ENCODE results near the gene GABRA4. TPM values are rescaled to one million over a fixed set of nuclear protein-coding genes. Genes with fewer than 3 reads are reported as not detected.

GABRA4 gene
- total RNA-seq = not detected

- peaks cover 6% of the 10 kb centered on the region for H3K4me1 Mint-ChIP-seq
- no peak for ATAC-seq (replicated peaks)
- H3K9me3 Mint-ChIP-seq = no peaks in the 10 kb centered on the region
- no peaks in the 10 kb centered on the region for H3K36me3 Mint-ChIP-seq (ENCODE audit: low read depth)
- peaks cover 47% of the 10 kb centered on the region for H3K27me3 Mint-ChIP-seq
- peak within 1 kb of the TSS; percentile 50 for H3K4me3 Mint-ChIP-seq
- H3K27ac Mint-ChIP-seq = no peak within 1 kb of the TSS
These were observed at the start of gene GABRA4 for GRCh38 chr4:46993075-46994006. GABRA4 (minus strand) TSS chr4:46993581; CDS start chr4:46993424, 157 bp downstream.

GRCh38 chr4:47040828-47041227, 47.4 kb upstream of the GABRA4 start:
- peaks cover 24% of the 10 kb centered on the region for H3K27me3 Mint-ChIP-seq
- no peak for ATAC-seq (replicated peaks)
- no peak overlapping the region for H3K27ac Mint-ChIP-seq
- no peaks in the 10 kb centered on the region for H3K4me1 Mint-ChIP-seq
- H3K4me3 Mint-ChIP-seq = no peak overlapping the region
- H3K36me3 Mint-ChIP-seq (ENCODE audit: low read depth) = no peaks in the 10 kb centered on the region
- H3K9me3 Mint-ChIP-seq = no peaks in the 10 kb centered on the region

GRCh38 chr4:47038263-47038662, 44.9 kb upstream of the GABRA4 start:
- H3K4me3 Mint-ChIP-seq = no peak overlapping the region
- H3K4me1 Mint-ChIP-seq = no peaks in the 10 kb centered on the region
- H3K27me3 Mint-ChIP-seq = peaks cover 21% of the 10 kb centered on the region
- no peaks in the 10 kb centered on the region for H3K36me3 Mint-ChIP-seq (ENCODE audit: low read depth)
- H3K9me3 Mint-ChIP-seq = no peaks in the 10 kb centered on the region
- H3K27ac Mint-ChIP-seq = no peak overlapping the region
- no peak for ATAC-seq (replicated peaks)

- Mint-ChIP-seq H3K4me3 (peak overlapping the region; percentile 70), H3K27ac (no peak overlapping the region), H3K4me1 (peaks cover 11% of the 10 kb centered on the region), H3K36me3 (ENCODE audit: low read depth) (no peaks in the 10 kb centered on the region), H3K9me3 (no peaks in the 10 kb centered on the region), H3K27me3 (peaks cover 45% of the 10 kb centered on the region)
- ATAC-seq (replicated peaks) = peak; percentile 77
These were observed 39.2 kb upstream of the GABRA4 start for GRCh38 chr4:47032405-47033106.

GRCh38 chr4:47031751-47032404, 38.5 kb upstream of the GABRA4 start:
- no peaks in the 10 kb centered on the region for H3K9me3 Mint-ChIP-seq
- H3K27ac Mint-ChIP-seq = no peak overlapping the region
- ATAC-seq (replicated peaks) = peak; percentile 45
- H3K27me3 Mint-ChIP-seq = peaks cover 45% of the 10 kb centered on the region
- H3K4me3 Mint-ChIP-seq = peak overlapping the region; percentile 70
- H3K36me3 Mint-ChIP-seq (ENCODE audit: low read depth) = no peaks in the 10 kb centered on the region
- H3K4me1 Mint-ChIP-seq = peaks cover 11% of the 10 kb centered on the region

GRCh38 chr4:47031011-47031678, 37.8 kb upstream of the GABRA4 start, which contains the start of gene GABRB1:
GABRB1 (plus strand) TSS chr4:47031567.
- Mint-ChIP-seq H3K4me3 (peak within 1 kb of the TSS; percentile 70), H3K4me1 (peaks cover 11% of the 10 kb centered on the region), H3K36me3 (ENCODE audit: low read depth) (no peaks in the 10 kb centered on the region), H3K9me3 (no peaks in the 10 kb centered on the region), H3K27me3 (peaks cover 45% of the 10 kb centered on the region), H3K27ac (no peak within 1 kb of the TSS)
- ATAC-seq (replicated peaks) = no peak

- Mint-ChIP-seq H3K4me1 (no peaks in the 10 kb centered on the region), H3K27me3 (peaks cover 3% of the 10 kb centered on the region), H3K9me3 (no peaks in the 10 kb centered on the region), H3K36me3 (ENCODE audit: low read depth) (no peaks in the 10 kb centered on the region), H3K4me3 (no peak overlapping the region), H3K27ac (no peak overlapping the region)
- peak; percentile 40 for ATAC-seq (replicated peaks)
These were observed 24.1 kb upstream of the GABRA4 start for GRCh38 chr4:47017494-47017893.

GRCh38 chr4:47017081-47017480, 23.7 kb upstream of the GABRA4 start:
- H3K9me3 Mint-ChIP-seq = no peaks in the 10 kb centered on the region
- H3K36me3 Mint-ChIP-seq (ENCODE audit: low read depth) = no peaks in the 10 kb centered on the region
- H3K4me3 Mint-ChIP-seq = no peak overlapping the region
- peaks cover 3% of the 10 kb centered on the region for H3K27me3 Mint-ChIP-seq
- no peak for ATAC-seq (replicated peaks)
- no peak overlapping the region for H3K27ac Mint-ChIP-seq
- H3K4me1 Mint-ChIP-seq = no peaks in the 10 kb centered on the region

- peaks cover 11% of the 10 kb centered on the region for H3K4me1 Mint-ChIP-seq
- H3K4me3 Mint-ChIP-seq = no peak overlapping the region
- no peaks in the 10 kb centered on the region for H3K36me3 Mint-ChIP-seq (ENCODE audit: low read depth)
- no peak overlapping the region for H3K27ac Mint-ChIP-seq
- H3K9me3 Mint-ChIP-seq = no peaks in the 10 kb centered on the region
- no peak for ATAC-seq (replicated peaks)
- H3K27me3 Mint-ChIP-seq = no peaks in the 10 kb centered on the region
These were observed 20.0 kb upstream of the GABRA4 start for GRCh38 chr4:47013373-47013772.

GRCh38 chr4:47012676-47013075, 19.3 kb upstream of the GABRA4 start:
- Mint-ChIP-seq H3K36me3 (ENCODE audit: low read depth) (no peaks in the 10 kb centered on the region), H3K4me3 (no peak overlapping the region), H3K27me3 (no peaks in the 10 kb centered on the region), H3K4me1 (peaks cover 11% of the 10 kb centered on the region), H3K27ac (no peak overlapping the region), H3K9me3 (no peaks in the 10 kb centered on the region)
- ATAC-seq (replicated peaks) = no peak

GRCh38 chr4:47010912-47011446, 17.6 kb upstream of the GABRA4 start:
- ATAC-seq (replicated peaks) = peak; percentile 73
- peak overlapping the region; percentile 63 for H3K4me3 Mint-ChIP-seq

GRCh38 chr4:47010347-47010911, 17.0 kb upstream of the GABRA4 start:
- peak overlapping the region; percentile 63 for H3K4me3 Mint-ChIP-seq
- H3K36me3 Mint-ChIP-seq (ENCODE audit: low read depth) = no peaks in the 10 kb centered on the region
- no peak for ATAC-seq (replicated peaks)

More at GRCh38 chr4:47010912-47011446, 17.6 kb upstream of the GABRA4 start:
- Mint-ChIP-seq H3K36me3 (ENCODE audit: low read depth) (no peaks in the 10 kb centered on the region), H3K27me3 (no peaks in the 10 kb centered on the region), H3K27ac (peak overlapping the region; percentile 84), H3K9me3 (no peaks in the 10 kb centered on the region), H3K4me1 (peaks cover 11% of the 10 kb centered on the region)

GRCh38 chr4:47002580-47002979, 9.2 kb upstream of the GABRA4 start:
- Mint-ChIP-seq H3K27me3 (peaks cover 10% of the 10 kb centered on the region), H3K4me1 (no peaks in the 10 kb centered on the region), H3K36me3 (ENCODE audit: low read depth) (no peaks in the 10 kb centered on the region), H3K4me3 (no peak overlapping the region), H3K9me3 (no peaks in the 10 kb centered on the region), H3K27ac (no peak overlapping the region)
- ATAC-seq (replicated peaks) = no peak

More at GRCh38 chr4:47010347-47010911, 17.0 kb upstream of the GABRA4 start:
- H3K27me3 Mint-ChIP-seq = no peaks in the 10 kb centered on the region
- H3K4me1 Mint-ChIP-seq = peaks cover 11% of the 10 kb centered on the region
- no peaks in the 10 kb centered on the region for H3K9me3 Mint-ChIP-seq
- H3K27ac Mint-ChIP-seq = peak overlapping the region; percentile 84
